ENCODE results near the gene CDK5RAP2.

CDK5RAP2 gene

GRCh38 chr9:120567874-120568273, 12.1 kb downstream of the CDK5RAP2 start:
- H3K27ac ChIP-seq (ENCODE audit: low read depth, low read length), result no peak overlapping the region
- H3K4me1 ChIP-seq (ENCODE audit: control insufficient read depth in 1 of 2, insufficient read depth in 2 of 2, low read length in 2 of 2), result peaks cover 0 to 4% of the 10 kb centered on the region in 2 donors
- H3K4me3 ChIP-seq (ENCODE audit: low read depth in 1 of 2, low read length in 2 of 2), result no peak overlapping the region
- no peaks in the 10 kb centered on the region for H3K9me3 ChIP-seq (ENCODE audit: control insufficient read depth in 1 of 2, low read length in 2 of 2)
- H3K36me3 ChIP-seq (ENCODE audit: control insufficient read depth in 1 of 2, insufficient read depth in 2 of 2, low read length in 2 of 2), result peaks cover 24 to 77% of the 10 kb centered on the region in 2 donors
- H3K9ac ChIP-seq (ENCODE audit: low read depth in 1 of 2, low read length in 2 of 2), result no peak overlapping the region
- no peaks in the 10 kb centered on the region for H3K27me3 ChIP-seq (ENCODE audit: control insufficient read depth in 1 of 2, insufficient read depth in 2 of 2, low read length in 2 of 2)

GRCh38 chr9:120567081-120567480, 12.9 kb downstream of the CDK5RAP2 start:
- Histone ChIP-seq H3K4me1 (ENCODE audit: control insufficient read depth in 1 of 2, insufficient read depth in 2 of 2, low read length in 2 of 2) (peaks cover 0 to 4% of the 10 kb centered on the region in 2 donors), H3K36me3 (ENCODE audit: control insufficient read depth in 1 of 2, insufficient read depth in 2 of 2, low read length in 2 of 2) (peaks cover 24 to 81% of the 10 kb centered on the region in 2 donors)

GRCh38 chr9:120564589-120564988, 15.4 kb downstream of the CDK5RAP2 start:
- Histone ChIP-seq H3K27ac (ENCODE audit: low read depth, low read length) (no peak overlapping the region), H3K9ac (ENCODE audit: low read depth in 1 of 2, low read length in 2 of 2) (no peak overlapping the region), H3K36me3 (ENCODE audit: control insufficient read depth in 1 of 2, insufficient read depth in 2 of 2, low read length in 2 of 2) (peaks cover 15 to 68% of the 10 kb centered on the region in 2 donors), H3K9me3 (ENCODE audit: control insufficient read depth in 1 of 2, low read length in 2 of 2) (no peaks in the 10 kb centered on the region), H3K4me3 (ENCODE audit: low read depth in 1 of 2, low read length in 2 of 2) (no peak overlapping the region), H3K27me3 (ENCODE audit: control insufficient read depth in 1 of 2, insufficient read depth in 2 of 2, low read length in 2 of 2) (no peaks in the 10 kb centered on the region), H3K4me1 (ENCODE audit: control insufficient read depth in 1 of 2, insufficient read depth in 2 of 2, low read length in 2 of 2) (peaks cover 0 to 4% of the 10 kb centered on the region in 2 donors)

More at GRCh38 chr9:120567081-120567480, 12.9 kb downstream of the CDK5RAP2 start:
- H3K9ac ChIP-seq (ENCODE audit: low read depth in 1 of 2, low read length in 2 of 2), result no peak overlapping the region
- H3K27me3 ChIP-seq (ENCODE audit: control insufficient read depth in 1 of 2, insufficient read depth in 2 of 2, low read length in 2 of 2), result no peaks in the 10 kb centered on the region
- H3K27ac ChIP-seq (ENCODE audit: low read depth, low read length), result no peak overlapping the region
- H3K9me3 ChIP-seq (ENCODE audit: control insufficient read depth in 1 of 2, low read length in 2 of 2), result no peaks in the 10 kb centered on the region
- no peak overlapping the region for H3K4me3 ChIP-seq (ENCODE audit: low read depth in 1 of 2, low read length in 2 of 2)

GRCh38 chr9:120562861-120563443, 17.0 kb downstream of the CDK5RAP2 start:
- no peak overlapping the region for H3K9ac ChIP-seq (ENCODE audit: low read depth in 1 of 2, low read length in 2 of 2)
- H3K4me1 ChIP-seq (ENCODE audit: control insufficient read depth in 1 of 2, insufficient read depth in 2 of 2, low read length in 2 of 2), result peaks cover 0 to 4% of the 10 kb centered on the region in 2 donors
- H3K9me3 ChIP-seq (ENCODE audit: control insufficient read depth in 1 of 2, low read length in 2 of 2), result no peaks in the 10 kb centered on the region
- H3K36me3 ChIP-seq (ENCODE audit: control insufficient read depth in 1 of 2, insufficient read depth in 2 of 2, low read length in 2 of 2), result peaks cover 15 to 55% of the 10 kb centered on the region in 2 donors
- H3K4me3 ChIP-seq (ENCODE audit: low read depth in 1 of 2, low read length in 2 of 2), result no peak overlapping the region
- no peaks in the 10 kb centered on the region for H3K27me3 ChIP-seq (ENCODE audit: control insufficient read depth in 1 of 2, insufficient read depth in 2 of 2, low read length in 2 of 2)
- H3K27ac ChIP-seq (ENCODE audit: low read depth, low read length), result no peak overlapping the region

GRCh38 chr9:120561709-120562108, 18.3 kb downstream of the CDK5RAP2 start:
- Histone ChIP-seq H3K27ac (ENCODE audit: low read depth, low read length) (no peak overlapping the region), H3K9ac (ENCODE audit: low read depth in 1 of 2, low read length in 2 of 2) (no peak overlapping the region), H3K27me3 (ENCODE audit: control insufficient read depth in 1 of 2, insufficient read depth in 2 of 2, low read length in 2 of 2) (no peaks in the 10 kb centered on the region), H3K36me3 (ENCODE audit: control insufficient read depth in 1 of 2, insufficient read depth in 2 of 2, low read length in 2 of 2) (peaks cover 10 to 42% of the 10 kb centered on the region in 2 donors), H3K4me1 (ENCODE audit: control insufficient read depth in 1 of 2, insufficient read depth in 2 of 2, low read length in 2 of 2) (peaks cover 0 to 4% of the 10 kb centered on the region in 2 donors), H3K4me3 (ENCODE audit: low read depth in 1 of 2, low read length in 2 of 2) (no peak overlapping the region), H3K9me3 (ENCODE audit: control insufficient read depth in 1 of 2, low read length in 2 of 2) (no peaks in the 10 kb centered on the region)

- Histone ChIP-seq H3K36me3 (ENCODE audit: control insufficient read depth in 1 of 2, insufficient read depth in 2 of 2, low read length in 2 of 2) (peaks cover 5 to 27% of the 10 kb centered on the region in 2 donors), H3K9ac (ENCODE audit: low read depth in 1 of 2, low read length in 2 of 2) (no peak overlapping the region), H3K4me1 (ENCODE audit: control insufficient read depth in 1 of 2, insufficient read depth in 2 of 2, low read length in 2 of 2) (peaks cover 0 to 4% of the 10 kb centered on the region in 2 donors), H3K27me3 (ENCODE audit: control insufficient read depth in 1 of 2, insufficient read depth in 2 of 2, low read length in 2 of 2) (no peaks in the 10 kb centered on the region), H3K4me3 (ENCODE audit: low read depth in 1 of 2, low read length in 2 of 2) (no peak overlapping the region), H3K9me3 (ENCODE audit: control insufficient read depth in 1 of 2, low read length in 2 of 2) (no peaks in the 10 kb centered on the region), H3K27ac (ENCODE audit: low read depth, low read length) (no peak overlapping the region)
Observed at GRCh38 chr9:120559546-120559945, 20.4 kb downstream of the CDK5RAP2 start.

GRCh38 chr9:120558454-120558853, 21.5 kb downstream of the CDK5RAP2 start:
- no peak overlapping the region for H3K4me3 ChIP-seq (ENCODE audit: low read depth in 1 of 2, low read length in 2 of 2)
- H3K36me3 ChIP-seq (ENCODE audit: control insufficient read depth in 1 of 2, insufficient read depth in 2 of 2, low read length in 2 of 2), result peaks cover 4 to 27% of the 10 kb centered on the region in 2 donors
- H3K27me3 ChIP-seq (ENCODE audit: control insufficient read depth in 1 of 2, insufficient read depth in 2 of 2, low read length in 2 of 2), result no peaks in the 10 kb centered on the region
- H3K9me3 ChIP-seq (ENCODE audit: control insufficient read depth in 1 of 2, low read length in 2 of 2), result no peaks in the 10 kb centered on the region
- H3K27ac ChIP-seq (ENCODE audit: low read depth, low read length), result no peak overlapping the region
- H3K9ac ChIP-seq (ENCODE audit: low read depth in 1 of 2, low read length in 2 of 2), result no peak overlapping the region
- H3K4me1 ChIP-seq (ENCODE audit: control insufficient read depth in 1 of 2, insufficient read depth in 2 of 2, low read length in 2 of 2), result peaks cover 0 to 4% of the 10 kb centered on the region in 2 donors

GRCh38 chr9:120557205-120557604, 22.8 kb downstream of the CDK5RAP2 start:
- H3K9me3 ChIP-seq (ENCODE audit: control insufficient read depth in 1 of 2, low read length in 2 of 2), result no peaks in the 10 kb centered on the region
- H3K4me1 ChIP-seq (ENCODE audit: control insufficient read depth in 1 of 2, insufficient read depth in 2 of 2, low read length in 2 of 2), result no peaks in the 10 kb centered on the region
- no peaks in the 10 kb centered on the region for H3K27me3 ChIP-seq (ENCODE audit: control insufficient read depth in 1 of 2, insufficient read depth in 2 of 2, low read length in 2 of 2)
- no peak overlapping the region for H3K27ac ChIP-seq (ENCODE audit: low read depth, low read length)
- peaks cover 0 to 19% of the 10 kb centered on the region in 2 donors for H3K36me3 ChIP-seq (ENCODE audit: control insufficient read depth in 1 of 2, insufficient read depth in 2 of 2, low read length in 2 of 2)
- no peak overlapping the region for H3K9ac ChIP-seq (ENCODE audit: low read depth in 1 of 2, low read length in 2 of 2)
- no peak overlapping the region for H3K4me3 ChIP-seq (ENCODE audit: low read depth in 1 of 2, low read length in 2 of 2)

GRCh38 chr9:120556775-120557174, 23.2 kb downstream of the CDK5RAP2 start:
- Histone ChIP-seq H3K4me1 (ENCODE audit: control insufficient read depth in 1 of 2, insufficient read depth in 2 of 2, low read length in 2 of 2) (no peaks in the 10 kb centered on the region), H3K36me3 (ENCODE audit: control insufficient read depth in 1 of 2, insufficient read depth in 2 of 2, low read length in 2 of 2) (peaks cover 0 to 17% of the 10 kb centered on the region in 2 donors)

GRCh38 chr9:120555839-120556238, 24.1 kb downstream of the CDK5RAP2 start:
- H3K4me1 ChIP-seq (ENCODE audit: control insufficient read depth in 1 of 2, insufficient read depth in 2 of 2, low read length in 2 of 2), result no peaks in the 10 kb centered on the region
- H3K4me3 ChIP-seq (ENCODE audit: low read depth in 1 of 2, low read length in 2 of 2), result no peak overlapping the region
- no peak overlapping the region for H3K9ac ChIP-seq (ENCODE audit: low read depth in 1 of 2, low read length in 2 of 2)
- no peak overlapping the region for H3K27ac ChIP-seq (ENCODE audit: low read depth, low read length)
- H3K36me3 ChIP-seq (ENCODE audit: control insufficient read depth in 1 of 2, insufficient read depth in 2 of 2, low read length in 2 of 2), result peaks cover 0 to 16% of the 10 kb centered on the region in 2 donors
- no peaks in the 10 kb centered on the region for H3K27me3 ChIP-seq (ENCODE audit: control insufficient read depth in 1 of 2, insufficient read depth in 2 of 2, low read length in 2 of 2)
- no peaks in the 10 kb centered on the region for H3K9me3 ChIP-seq (ENCODE audit: control insufficient read depth in 1 of 2, low read length in 2 of 2)

More at GRCh38 chr9:120556775-120557174, 23.2 kb downstream of the CDK5RAP2 start:
- Histone ChIP-seq H3K27ac (ENCODE audit: low read depth, low read length) (no peak overlapping the region), H3K27me3 (ENCODE audit: control insufficient read depth in 1 of 2, insufficient read depth in 2 of 2, low read length in 2 of 2) (no peaks in the 10 kb centered on the region), H3K4me3 (ENCODE audit: low read depth in 1 of 2, low read length in 2 of 2) (no peak overlapping the region), H3K9me3 (ENCODE audit: control insufficient read depth in 1 of 2, low read length in 2 of 2) (no peaks in the 10 kb centered on the region), H3K9ac (ENCODE audit: low read depth in 1 of 2, low read length in 2 of 2) (no peak overlapping the region)

Data from duodenal mucosa (tissue), 2 donors.